Occipital lobe (tissue), 2 donors: ENCODE measurements around the gene NFIX. TPM values are rescaled to one million over a fixed set of nuclear protein-coding genes. Genes with fewer than 3 reads are reported as not detected.

Experiments used
- DNase-seq: peaks from one replicate; lab custom pipeline; 2025; lab: John Stamatoyannopoulos, UW
- total RNA-seq: library from RNA; depleted of rRNA; stranded (reverse); fragments of >200 nt; gene quantifications from one replicate; pipeline ENCODE4 v1.2.3, GENCODE V29; 2014

NFIX gene
- total RNA-seq, 1 donor from 2014 or later = 124 TPM

DNA sequence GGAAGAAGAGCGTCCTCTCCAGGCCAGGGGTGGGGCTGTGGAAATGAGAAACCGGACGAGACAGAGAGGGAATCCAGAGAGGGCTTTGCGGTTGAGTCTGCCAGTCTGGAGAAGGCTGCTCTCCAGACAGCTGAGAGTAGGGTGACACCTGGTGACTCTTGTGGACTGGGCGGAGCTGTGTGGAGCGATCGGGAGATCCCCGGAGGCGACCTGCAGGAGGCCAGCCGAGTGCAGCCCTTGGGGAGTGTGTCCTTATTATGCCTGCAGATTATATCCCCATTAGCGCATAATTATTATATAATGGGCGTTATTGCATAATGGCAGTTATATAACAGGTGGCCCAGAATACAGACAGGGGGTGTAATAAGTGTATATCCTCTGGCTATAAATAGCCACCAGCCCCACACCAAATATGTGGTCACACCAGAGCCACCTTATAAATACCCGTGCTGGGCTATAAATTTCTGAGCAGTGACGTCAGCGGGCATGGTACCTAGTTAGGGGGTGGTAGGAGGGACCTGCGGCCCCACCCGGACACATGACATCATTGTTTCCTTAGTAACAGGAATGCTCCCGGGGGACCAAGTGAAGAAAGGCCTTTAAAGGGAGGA lies 41.2 kb downstream of the NFIX start:
- no peak for DNase-seq

DNA sequence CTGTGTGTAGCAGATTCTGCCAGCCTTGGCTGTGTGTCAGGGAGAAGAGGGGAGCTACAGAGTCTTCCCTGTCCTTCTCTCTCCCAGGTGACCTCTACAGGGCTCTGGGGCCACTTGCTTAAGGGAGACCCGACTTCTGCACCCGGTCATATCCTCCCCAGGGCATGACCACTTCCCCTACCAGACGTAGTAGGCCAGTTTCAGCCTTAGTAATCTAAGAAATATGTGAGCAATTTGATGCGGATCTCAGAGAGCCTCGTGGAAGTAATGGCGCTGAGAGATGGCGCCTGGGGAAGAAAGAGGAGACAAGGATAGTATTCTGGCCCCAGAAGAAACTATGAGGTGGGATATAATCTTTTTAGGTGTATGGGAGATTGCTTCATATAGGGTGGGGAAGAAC lies 41.9 kb downstream of the NFIX start:
- DNase-seq = no peak

DNA sequence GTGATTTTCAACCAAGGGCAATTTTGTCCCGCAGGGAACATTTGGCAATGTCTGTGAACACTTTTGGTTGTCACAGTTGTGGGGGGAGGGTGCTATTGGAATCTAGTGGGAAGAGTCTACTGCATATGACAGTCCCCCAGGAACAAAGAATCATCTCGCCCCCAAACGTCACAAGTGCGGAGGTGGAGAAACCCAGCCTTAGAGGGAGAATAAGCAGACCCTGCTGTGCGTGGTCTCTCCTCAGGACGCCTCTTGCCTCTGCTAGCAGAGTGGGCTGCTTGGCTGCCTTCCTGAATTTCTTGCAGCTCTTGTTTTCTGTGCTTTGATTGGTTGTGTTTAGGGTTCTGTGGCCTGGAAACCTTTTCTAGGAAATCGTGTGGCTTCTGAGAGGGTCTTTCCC lies 42.5 kb downstream of the NFIX start:
- DNase-seq = no peak

DNA sequence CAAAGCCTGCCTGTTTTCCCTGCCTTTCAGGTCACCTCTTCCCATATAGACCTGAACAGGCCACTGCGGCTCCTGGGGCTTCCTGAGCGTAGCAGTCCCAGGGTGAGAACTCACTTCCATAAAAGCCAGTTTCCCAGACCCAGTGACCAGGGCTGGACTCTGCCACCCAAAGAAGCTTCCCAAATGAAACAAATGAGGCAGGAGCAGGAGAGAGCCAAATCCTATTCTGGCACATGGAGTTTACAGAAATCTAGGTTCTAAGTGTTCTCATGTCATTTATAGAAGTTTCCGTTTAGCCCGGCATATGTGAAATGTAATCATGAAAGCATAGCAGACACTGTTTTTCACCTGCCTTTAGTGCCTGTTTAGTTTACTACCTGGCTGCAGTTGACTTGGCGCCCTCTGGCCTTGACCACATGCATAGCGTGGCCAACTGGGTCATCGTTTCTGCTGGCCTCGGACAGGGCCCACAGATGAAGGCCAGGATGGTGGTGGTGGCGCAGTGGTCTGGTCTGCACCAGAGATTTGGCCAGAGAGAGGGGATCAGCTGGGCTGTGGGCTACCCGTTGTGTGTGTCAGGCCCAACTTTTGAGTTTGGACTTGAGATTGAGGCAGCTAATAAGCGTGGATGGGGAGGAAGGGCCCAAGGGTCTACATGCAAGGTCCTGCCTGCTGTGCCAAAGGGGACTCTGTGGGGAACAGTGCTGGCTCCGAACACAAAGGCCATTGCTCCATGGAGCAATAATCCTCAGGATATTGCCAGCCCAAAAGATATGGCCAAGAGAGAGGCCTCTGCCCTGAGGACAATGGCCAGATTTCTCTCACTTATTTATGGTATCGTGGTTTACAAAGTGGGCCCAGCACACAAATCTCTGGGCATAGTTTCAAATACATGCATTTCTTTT lies 43.3 kb downstream of the NFIX start:
- no peak for DNase-seq

DNA sequence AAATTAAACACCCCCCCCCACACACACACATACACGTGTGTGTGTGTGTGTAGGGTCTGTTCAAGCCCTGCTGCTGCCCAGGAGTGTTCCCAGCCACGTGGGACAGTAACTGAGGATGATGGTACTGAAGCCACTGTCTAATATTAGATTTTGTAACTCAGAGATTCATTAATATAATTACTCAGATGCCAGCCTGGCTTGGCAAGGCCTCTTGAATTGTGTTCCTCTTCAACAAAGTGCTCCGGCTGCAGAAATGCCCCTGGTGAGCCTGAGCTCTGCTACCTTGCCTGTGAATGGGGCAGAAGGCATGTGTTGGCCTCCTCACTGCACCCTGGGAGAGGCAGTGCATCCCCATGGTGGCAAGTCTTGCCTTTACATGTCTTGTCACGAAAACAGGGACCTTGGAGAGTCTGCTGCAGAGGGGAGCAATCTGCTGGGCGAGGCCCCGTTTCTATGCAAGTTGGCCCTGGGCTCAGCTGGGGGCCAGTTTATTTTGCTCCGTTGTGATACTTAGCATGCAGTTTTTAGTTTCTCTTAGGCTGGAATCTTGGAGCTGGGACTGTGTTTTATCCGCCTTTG lies 44.0 kb downstream of the NFIX start:
- DNase-seq = no peak

DNA sequence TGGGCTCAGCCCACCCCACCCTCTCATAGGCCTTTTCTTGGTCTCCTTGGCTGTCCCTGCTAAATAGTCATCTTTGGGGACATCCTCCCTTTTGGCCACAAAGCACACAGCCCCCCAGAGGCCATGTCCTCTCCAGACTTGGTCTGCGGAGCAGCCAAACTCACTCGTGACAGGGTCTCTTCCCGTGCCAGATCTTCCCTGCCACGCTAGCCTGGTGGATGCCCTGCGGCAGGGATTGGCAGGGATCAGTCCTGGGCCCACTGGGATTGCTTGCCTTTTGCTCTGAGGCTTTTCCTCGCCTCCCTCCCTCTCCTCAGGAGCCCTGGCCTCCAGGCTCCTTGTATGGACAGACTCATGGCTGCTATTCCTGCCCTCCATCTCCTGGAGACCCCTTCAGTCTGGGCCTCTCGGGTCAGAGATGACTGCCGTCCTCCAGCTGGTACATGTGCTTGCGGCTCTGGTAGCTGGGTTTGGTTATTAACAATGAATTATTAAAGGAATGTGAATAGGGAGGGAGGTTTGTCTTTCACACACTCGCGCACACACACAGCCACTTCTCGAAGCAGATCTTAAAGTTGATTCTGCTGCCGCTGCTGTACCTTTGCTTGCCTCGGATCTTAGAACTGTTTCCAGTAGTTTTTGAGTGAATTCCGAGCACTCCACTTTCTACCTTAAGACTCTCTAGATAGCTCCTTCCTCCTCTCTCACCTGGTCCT lies 45.1 kb downstream of the NFIX start:
- no peak for DNase-seq

DNA sequence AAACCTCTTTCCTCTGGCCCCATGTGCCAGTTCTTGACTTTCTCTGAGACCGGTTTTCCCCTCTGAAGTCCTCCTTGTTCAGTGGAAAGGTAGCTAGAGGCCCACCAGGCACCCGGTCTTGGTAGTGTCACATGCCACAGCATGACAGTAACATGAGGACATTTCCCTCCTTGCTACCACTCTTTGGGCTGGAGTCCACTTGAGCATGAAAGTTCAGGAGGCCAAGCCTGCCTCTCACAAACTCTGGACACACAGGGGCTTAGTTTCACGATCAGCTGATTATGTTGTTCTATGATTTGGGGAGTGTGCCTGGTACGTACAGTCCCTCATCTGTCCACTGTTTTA lies 45.6 kb downstream of the NFIX start:
- DNase-seq = no peak

DNA sequence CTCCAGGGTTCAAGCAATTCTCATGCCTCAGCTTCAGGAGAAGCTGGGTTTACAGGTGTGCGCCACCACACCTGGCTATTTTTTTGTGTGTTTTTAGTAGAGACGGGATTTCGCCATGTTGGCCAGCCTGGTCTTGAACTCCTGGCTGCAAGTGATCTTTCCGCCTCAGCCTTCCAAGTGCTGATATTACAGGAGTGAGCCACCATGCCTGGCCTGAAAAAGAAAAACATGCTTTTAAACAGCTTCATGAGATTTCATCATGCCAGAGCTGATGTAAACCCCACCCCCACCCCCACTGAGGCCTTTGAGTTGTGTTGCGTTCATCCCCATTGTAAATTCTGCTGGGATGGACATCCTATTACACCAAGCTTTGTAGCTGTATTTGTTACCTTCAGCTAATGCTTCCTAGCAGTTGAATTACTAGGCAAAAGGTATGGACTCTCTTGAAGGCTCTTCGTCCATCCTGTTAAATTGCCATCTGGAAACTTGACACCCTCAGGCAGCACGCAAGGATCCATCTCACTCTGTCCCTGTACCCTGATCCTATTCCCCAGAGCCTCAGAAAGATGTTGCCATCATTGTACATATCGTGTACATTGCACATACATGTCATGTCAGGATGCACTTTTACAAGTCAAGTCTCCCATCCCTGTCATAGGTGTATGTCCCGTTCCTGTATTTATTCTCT lies 47.3 kb downstream of the NFIX start:
- DNase-seq = no peak

DNA sequence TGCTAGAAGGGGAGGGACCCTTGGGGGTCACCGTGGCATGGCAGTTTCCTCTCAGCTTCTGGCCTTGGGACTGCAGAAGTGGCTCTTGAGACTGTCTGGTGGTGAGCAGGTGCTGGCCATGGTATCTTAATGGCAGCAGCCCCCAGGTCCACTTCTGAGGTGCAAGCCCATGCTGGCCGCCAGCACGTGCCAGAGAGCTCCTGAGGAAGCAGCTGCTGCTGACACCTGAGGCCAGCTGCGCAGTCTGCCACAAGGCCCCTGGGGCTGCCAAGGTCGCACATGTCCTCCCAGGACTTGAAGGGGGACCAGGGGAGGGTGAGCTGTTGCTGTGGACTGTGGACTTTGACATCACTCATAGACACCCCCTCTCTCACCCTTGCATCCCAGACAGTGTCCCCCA lies 48.0 kb downstream of the NFIX start:
- DNase-seq = no peak

DNA sequence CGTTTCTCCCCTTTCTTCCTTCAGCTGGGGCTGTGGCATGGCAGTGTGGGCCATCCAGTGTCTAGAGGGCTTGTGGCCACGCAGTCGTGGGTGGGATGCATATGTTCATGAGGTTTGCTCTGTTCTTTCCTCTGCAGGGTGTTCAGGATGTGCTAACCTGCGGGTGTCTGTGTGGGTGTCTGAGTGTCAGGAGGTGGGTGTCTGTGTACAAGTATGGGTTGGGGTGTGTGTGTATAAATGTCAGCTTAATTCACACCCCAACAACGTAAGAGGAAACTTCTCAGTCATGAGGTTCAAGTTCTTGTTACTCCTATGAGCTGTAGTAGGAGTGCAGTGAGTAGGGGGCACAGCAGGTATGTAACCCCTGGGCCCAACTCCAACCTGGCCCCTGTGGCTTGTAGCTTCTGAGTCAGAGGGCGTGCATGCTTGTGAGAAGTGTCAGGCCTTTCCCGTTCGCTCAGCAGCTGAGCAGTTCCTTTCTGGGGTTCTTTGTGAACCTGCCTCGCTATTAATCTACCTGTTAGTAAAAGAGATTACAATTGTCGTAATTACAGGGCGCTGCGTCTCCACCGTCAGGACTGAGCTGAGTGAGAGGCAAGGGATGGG lies 49.1 kb downstream of the NFIX start:
- no peak for DNase-seq

DNA sequence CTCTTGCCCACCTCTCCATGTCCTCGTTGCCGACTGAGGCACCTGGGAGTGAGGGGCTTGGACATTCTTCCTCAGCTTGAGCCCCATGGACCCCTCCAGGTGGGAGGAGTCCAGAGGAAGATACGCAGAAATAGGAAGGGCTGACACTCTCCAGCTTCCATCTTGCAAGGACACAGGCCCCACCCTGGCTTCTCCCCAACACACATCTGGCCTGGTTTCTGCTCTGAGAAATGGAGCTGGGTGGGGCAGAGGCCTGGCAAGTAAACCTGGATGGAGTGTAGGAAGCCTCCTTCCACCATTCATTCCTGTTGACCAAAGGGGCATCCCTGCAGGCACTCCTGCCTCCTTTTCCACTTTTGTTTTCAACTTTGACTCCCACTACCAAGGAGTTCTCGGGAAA lies 50.5 kb downstream of the NFIX start:
- no peak for DNase-seq

DNA sequence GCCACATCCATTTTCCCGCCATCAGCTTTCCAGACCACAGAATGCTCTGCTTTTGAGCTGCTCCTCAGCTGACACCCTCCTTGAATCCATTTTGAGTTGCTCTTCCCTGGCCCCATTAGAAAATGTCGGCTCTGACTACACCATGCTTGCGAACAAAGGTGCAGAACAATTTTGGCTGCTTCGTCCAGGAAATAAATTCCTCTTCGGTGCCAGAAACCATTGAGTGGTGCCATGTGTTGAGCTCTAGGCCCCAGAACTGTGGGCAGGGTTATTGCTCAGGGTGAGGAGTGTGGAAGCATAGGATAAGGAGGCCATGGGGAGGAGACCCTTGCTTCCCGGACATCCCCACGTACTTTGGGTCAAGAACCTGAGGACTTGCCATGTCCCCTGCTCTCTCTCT lies 52.1 kb downstream of the NFIX start:
- DNase-seq = no peak

DNA sequence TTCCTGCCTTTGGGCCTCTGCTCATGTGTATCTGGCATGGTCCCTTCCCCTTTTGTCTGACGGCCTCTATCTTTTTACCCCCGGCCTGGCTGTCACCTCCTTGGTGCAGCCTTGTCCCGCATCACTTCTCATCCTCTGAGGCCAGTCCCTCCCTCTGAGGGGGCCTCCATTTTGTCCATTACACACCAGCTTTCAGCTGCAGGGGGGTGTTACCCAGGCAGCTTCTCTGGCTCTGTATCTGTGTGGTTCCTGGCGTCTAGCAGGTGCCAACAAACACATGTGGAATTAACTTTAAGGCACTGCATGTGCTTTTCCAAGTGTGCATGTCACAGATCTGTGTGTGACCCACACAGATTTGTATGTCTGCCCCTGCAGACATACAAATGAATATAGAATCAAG lies 55.0 kb downstream of the NFIX start:
- DNase-seq = no peak

DNA sequence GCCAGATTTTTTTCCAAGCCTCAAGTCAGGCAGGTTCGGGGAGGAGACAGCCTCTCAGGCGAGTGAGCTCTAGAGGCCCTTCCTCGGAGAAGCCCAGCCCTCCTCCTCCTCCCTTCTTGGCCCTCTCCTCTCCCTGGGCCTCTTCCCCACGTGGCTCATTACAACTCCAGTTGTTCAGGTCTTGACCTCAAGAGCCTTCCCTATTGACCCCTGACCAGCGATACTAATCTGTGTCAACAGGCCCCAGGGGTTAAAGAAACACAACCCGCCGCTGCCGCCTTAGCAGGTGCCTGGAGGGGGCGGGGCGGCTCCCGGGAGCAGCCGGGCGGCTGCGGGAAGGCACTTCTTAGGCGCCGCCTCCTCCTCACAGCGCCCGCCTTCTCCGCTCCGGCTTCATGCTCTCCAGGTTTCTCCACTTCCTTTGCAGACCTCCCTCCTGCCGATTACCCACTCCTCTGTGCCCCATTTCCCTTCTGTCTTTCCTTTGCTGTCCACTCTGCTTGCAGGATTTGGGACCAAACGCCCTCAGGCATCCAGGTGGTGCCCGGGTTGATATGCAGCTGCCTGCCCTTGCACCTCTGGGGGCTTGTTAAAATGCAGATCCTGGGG lies 56.4 kb downstream of the NFIX start:
- no peak for DNase-seq

DNA sequence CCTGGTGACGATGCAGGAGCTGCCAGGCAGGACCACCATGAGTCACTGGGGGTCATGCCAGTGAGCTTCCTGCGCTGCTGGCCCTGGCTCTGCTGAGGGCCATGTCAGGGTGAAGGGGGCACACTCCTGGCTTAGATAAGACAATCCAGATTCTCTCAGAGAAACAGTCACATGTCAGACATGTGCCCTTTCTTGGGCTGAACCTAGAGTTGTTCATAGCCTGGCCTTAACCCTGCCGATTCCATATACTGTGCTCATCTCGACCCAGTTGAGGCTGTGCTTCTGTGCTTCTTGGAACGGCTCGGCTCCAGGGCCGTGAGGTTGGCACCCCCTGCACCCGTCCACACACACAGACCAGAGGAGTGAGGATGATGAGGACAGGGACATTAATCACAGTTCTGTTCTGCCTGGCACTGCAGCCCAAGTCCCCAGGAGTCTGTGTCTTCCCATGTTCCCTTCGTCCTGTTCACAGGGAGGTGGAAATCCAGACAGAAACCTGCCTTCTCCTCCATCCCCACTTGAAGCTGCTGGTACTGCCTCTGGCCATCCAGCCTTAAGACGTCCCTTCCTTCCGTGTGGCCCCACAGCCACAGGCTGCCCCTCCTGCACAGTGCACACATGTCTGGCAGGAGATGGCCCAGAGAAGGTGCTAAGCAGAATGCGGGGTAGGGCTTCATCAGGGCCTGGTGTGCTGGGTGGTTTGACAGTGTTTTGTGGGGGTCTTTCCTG lies 57.3 kb downstream of the NFIX start:
- DNase-seq = no peak

DNA sequence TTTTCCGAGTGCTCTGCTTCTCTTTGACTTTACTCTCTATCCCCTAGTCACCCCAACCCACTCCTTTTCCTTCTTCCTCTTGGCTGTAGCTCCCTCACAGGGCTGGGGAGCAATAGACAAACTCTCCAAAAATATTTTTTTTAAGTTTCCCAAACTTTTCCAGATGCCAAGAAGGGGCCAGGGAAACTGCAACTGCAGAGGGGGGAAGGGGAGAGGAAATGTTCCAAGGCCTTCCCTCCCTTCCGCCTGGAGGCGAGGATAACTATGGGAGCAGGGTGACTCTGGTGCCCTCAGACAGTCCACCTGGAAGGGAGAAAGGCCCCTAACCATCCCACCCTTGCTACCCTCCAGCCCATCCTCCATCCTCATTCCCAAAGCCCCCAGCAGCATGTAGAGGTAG lies 58.0 kb downstream of the NFIX start:
- no peak for DNase-seq

DNA sequence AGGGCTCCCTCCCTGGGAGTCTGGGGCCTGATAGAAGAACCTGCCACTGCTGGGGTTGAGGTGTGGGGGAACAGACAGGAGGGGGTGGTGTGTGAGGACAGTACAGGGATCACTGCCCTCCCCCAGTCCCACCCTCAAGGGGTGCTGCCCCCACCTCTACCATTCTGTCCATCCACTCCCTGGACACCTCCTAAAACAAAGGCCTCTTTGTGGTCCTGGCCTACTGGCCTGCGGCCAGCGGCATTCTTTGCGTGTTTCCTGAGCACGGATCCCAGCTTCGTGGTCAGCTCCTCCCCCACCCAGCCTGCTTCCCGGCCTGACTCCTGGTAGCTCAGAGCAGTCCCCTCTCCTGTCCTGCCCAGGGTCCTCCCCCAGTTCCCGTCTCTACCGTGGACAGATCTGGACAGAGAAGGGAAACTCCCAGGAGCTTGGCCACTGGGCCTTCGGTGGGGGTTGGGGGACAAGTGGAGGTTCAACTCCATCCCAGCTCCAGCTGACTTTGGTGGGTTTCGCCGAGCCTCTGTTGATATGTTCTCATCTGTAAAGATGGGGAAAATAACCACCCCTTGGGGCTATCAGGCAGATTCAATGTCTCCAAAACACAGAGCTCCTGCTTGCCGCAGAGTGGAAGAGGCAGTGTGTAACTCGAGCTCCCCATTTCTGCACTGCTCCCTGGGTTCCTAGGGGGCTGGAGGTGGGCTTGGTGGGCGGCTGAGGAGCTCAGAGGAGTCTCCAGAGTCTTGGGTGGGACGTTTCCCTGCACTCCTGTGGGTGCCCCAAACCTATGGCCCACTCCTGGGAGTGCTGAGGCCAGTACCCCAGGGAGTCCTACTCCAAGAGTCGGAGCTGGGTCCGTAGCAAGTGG lies 58.7 kb downstream of the NFIX start:
- no peak for DNase-seq

DNA sequence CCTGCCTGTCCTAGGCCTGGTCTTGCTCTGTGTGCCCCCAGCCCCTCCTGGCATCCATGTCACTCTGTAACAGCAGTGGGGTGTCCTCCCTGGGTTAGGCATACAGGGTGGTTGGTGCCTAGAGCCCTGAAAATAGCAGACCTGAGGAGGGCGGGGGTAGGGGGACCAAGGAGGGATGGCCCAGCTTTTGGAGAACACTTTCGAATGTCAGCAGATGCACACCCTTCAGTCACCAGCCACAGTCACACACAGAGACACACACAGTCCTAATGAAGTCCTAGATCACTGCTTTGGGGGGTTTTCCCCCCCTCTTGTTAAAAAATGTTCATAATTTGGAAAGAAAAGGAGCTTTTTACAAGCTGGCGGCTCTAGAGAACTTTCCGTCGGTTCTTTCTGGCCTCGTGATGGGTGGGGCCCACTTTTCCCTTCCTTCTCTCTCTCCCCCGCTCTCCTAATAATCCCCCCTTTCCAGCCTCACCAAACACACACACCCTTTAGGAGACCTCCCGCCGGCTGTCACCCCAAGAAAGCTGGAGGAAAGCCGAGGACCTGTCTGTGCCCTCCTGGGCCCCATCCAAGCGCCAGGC lies 59.4 kb downstream of the NFIX start:
- no peak for DNase-seq
